HUES6 (cell line): ENCODE measurements around the gene CEMIP.

Source experiments
- H3K27ac ChIP-seq: 2 replicates; pipeline ENCODE4 v1.7.0; 2013; ENCODE audit warnings: low read depth, mild to moderate bottlenecking, low read length, inconsistent platforms
- H3K27me3 ChIP-seq: 2 replicates; pipeline ENCODE4 v1.6.1; 2013; ENCODE audit warnings: low read length; ENCODE audit not compliant: control insufficient read depth, insufficient read depth
- H3K36me3 ChIP-seq: 2 replicates; pipeline ENCODE4 v1.6.1; 2013; ENCODE audit warnings: low read length; ENCODE audit not compliant: control insufficient read depth, insufficient read depth
- H3K4me1 ChIP-seq: 2 replicates; pipeline ENCODE4 v1.6.1; 2013; ENCODE audit warnings: low read length; ENCODE audit not compliant: control insufficient read depth, insufficient read depth
- H3K4me3 ChIP-seq: 2 replicates; pipeline ENCODE4 v1.5.1; 2013; ENCODE audit warnings: low read depth, low read length
- H3K9ac ChIP-seq: one replicate; pipeline ENCODE4 v1.6.1; 2013; ENCODE audit warnings: mild to moderate bottlenecking, low read length
- H3K9me3 ChIP-seq: 2 replicates; pipeline ENCODE4 v1.6.1; 2013; ENCODE audit warnings: low read depth, low read length; ENCODE audit not compliant: control insufficient read depth, insufficient read depth

The CEMIP gene

GRCh38 chr15:80873366-80873952, 94.3 kb downstream of the CEMIP start:
- Histone ChIP-seq H3K36me3 (no peaks in the 10 kb centered on the region), H3K27me3 (0 out of 2 replicates have a peak, but pooled peaks cover 3% of the 10 kb centered on the region), H3K27ac (no peak overlapping the region), H3K9me3 (no peaks in the 10 kb centered on the region), H3K9ac (no peak overlapping the region), H3K4me1 (peaks cover 3% of the 10 kb centered on the region; the same call in 1 of the 2 replicates), H3K4me3 (no peak overlapping the region)

- Histone ChIP-seq H3K4me1 (peaks cover 6% of the 10 kb centered on the region; the same call in 1 of the 2 replicates), H3K9ac (no peak overlapping the region), H3K9me3 (no peaks in the 10 kb centered on the region), H3K4me3 (no peak overlapping the region), H3K36me3 (no peaks in the 10 kb centered on the region), H3K27ac (no peak overlapping the region), H3K27me3 (no peaks in the 10 kb centered on the region)
Measured at GRCh38 chr15:80875568-80876347, 96.6 kb downstream of the CEMIP start.

GRCh38 chr15:80876348-80876674, 97.1 kb downstream of the CEMIP start:
- H3K4me1 ChIP-seq, result peaks cover 6% of the 10 kb centered on the region; the same call in 1 of the 2 replicates
- no peak overlapping the region for H3K9ac ChIP-seq
- no peak overlapping the region for H3K4me3 ChIP-seq
- H3K27ac ChIP-seq, result no peak overlapping the region
- H3K9me3 ChIP-seq, result no peaks in the 10 kb centered on the region
- no peaks in the 10 kb centered on the region for H3K36me3 ChIP-seq
- H3K27me3 ChIP-seq, result no peaks in the 10 kb centered on the region

- H3K4me3 ChIP-seq, result no peak overlapping the region
- no peaks in the 10 kb centered on the region for H3K9me3 ChIP-seq
- no peak overlapping the region for H3K9ac ChIP-seq
- peaks cover 6% of the 10 kb centered on the region; the same call in 1 of the 2 replicates for H3K4me1 ChIP-seq
- no peaks in the 10 kb centered on the region for H3K27me3 ChIP-seq
- no peak overlapping the region for H3K27ac ChIP-seq
- H3K36me3 ChIP-seq, result no peaks in the 10 kb centered on the region
Measured at GRCh38 chr15:80878242-80878866, 99.2 kb downstream of the CEMIP start.

- Histone ChIP-seq H3K27me3 (no peaks in the 10 kb centered on the region), H3K9ac (no peak overlapping the region), H3K36me3 (no peaks in the 10 kb centered on the region), H3K9me3 (no peaks in the 10 kb centered on the region), H3K4me1 (peaks cover 6% of the 10 kb centered on the region; the same call in 1 of the 2 replicates), H3K27ac (no peak overlapping the region), H3K4me3 (no peak overlapping the region)
Measured at GRCh38 chr15:80878867-80879250, 99.7 kb downstream of the CEMIP start.

- no peak overlapping the region for H3K27ac ChIP-seq
Measured at GRCh38 chr15:80880086-80880485, 100.9 kb downstream of the CEMIP start.

GRCh38 chr15:80883641-80884040, 104.5 kb downstream of the CEMIP start:
- no peaks in the 10 kb centered on the region for H3K27me3 ChIP-seq
- no peak overlapping the region for H3K9ac ChIP-seq
- H3K9me3 ChIP-seq, result no peaks in the 10 kb centered on the region
- H3K4me1 ChIP-seq, result peaks cover 9% of the 10 kb centered on the region
- H3K27ac ChIP-seq, result no peak overlapping the region
- no peak overlapping the region for H3K4me3 ChIP-seq
- no peaks in the 10 kb centered on the region for H3K36me3 ChIP-seq

More at GRCh38 chr15:80880086-80880485, 100.9 kb downstream of the CEMIP start:
- no peaks in the 10 kb centered on the region for H3K9me3 ChIP-seq
- H3K4me3 ChIP-seq, result no peak overlapping the region
- H3K27me3 ChIP-seq, result no peaks in the 10 kb centered on the region
- H3K9ac ChIP-seq, result no peak overlapping the region
- H3K36me3 ChIP-seq, result no peaks in the 10 kb centered on the region
- peaks cover 6% of the 10 kb centered on the region; the same call in 1 of the 2 replicates for H3K4me1 ChIP-seq

GRCh38 chr15:80885016-80885579, 105.9 kb downstream of the CEMIP start:
- H3K27me3 ChIP-seq, result no peaks in the 10 kb centered on the region
- no peaks in the 10 kb centered on the region for H3K36me3 ChIP-seq
- H3K4me1 ChIP-seq, result peaks cover 8% of the 10 kb centered on the region
- H3K9me3 ChIP-seq, result no peaks in the 10 kb centered on the region
- H3K27ac ChIP-seq, result no peak overlapping the region
- no peak overlapping the region for H3K9ac ChIP-seq
- no peak overlapping the region for H3K4me3 ChIP-seq

- no peaks in the 10 kb centered on the region for H3K36me3 ChIP-seq
- no peaks in the 10 kb centered on the region for H3K9me3 ChIP-seq
- H3K27ac ChIP-seq, result no peak overlapping the region
- H3K9ac ChIP-seq, result no peak overlapping the region
- H3K4me3 ChIP-seq, result no peak overlapping the region
- peaks cover 8% of the 10 kb centered on the region for H3K4me1 ChIP-seq
- H3K27me3 ChIP-seq, result no peaks in the 10 kb centered on the region
Measured at GRCh38 chr15:80887148-80887547, 108.0 kb downstream of the CEMIP start.

- Histone ChIP-seq H3K4me1 (peaks cover 8% of the 10 kb centered on the region), H3K36me3 (no peaks in the 10 kb centered on the region), H3K27ac (no peak overlapping the region), H3K4me3 (no peak overlapping the region), H3K27me3 (no peaks in the 10 kb centered on the region), H3K9me3 (no peaks in the 10 kb centered on the region), H3K9ac (no peak overlapping the region)
Measured at GRCh38 chr15:80888846-80889245, 109.7 kb downstream of the CEMIP start.
